ENCODE results near the gene SWSAP1. TPM values are rescaled to one million over a fixed set of nuclear protein-coding genes. Genes with fewer than 3 reads are reported as not detected.
A peak's percentile ranks its signal among the peaks of the same experiment; 100 is the strongest.
"Not testable (repeated sequence)": the region's sequence is repeated elsewhere in the genome, so short reads cannot be mapped to it uniquely, and the experiment has no call there.

Gene SWSAP1
- total and polyA plus RNA-seq, 9 donors = 1.3 to 1.9 (median 1.6) TPM

DNA sequence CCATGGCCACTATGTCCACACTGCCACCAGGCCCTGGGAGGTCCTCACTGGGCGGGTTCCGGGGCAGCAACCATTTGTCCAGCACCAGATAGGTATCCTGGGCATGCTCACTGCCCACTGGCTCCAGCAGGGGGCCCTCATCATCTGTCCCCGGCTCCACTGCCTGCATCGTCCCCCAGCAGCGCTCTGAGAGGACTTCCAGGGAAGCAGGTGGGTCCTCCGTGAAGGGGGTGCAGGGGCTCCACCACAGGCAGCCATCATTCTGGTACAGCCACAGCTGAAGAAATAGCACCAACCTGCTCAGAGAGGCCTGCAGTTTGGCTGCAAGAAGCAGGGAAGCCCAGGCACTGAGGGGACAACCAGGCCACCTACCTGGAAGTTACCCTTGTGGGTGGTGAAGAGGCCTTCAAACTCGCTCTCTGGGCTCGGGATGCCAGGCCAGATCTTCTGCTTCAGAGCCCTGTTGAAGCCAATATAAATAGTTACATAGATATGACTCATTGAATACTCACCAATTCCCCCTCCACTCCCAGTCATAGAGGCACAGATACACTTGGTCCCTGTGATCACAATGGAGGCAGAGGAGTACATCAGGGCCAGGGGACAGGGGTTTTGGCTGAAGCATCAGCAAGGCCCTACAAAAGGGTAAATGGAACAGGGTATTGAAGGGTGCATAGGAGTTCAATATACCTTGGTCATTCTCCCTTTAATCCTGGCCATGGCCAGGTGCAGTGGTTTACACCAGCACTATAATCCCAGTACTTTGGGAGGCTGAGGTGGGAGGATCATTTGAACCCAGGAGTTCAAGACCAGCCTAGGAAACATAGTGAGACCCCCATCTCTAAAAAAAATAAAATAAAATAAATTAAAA, 4.1 kb downstream of the SWSAP1 start:
- DNase-seq = no peak
- Histone ChIP-seq H3K27me3 (ENCODE audit: control insufficient read depth, insufficient read depth, low read length) (peaks cover 23% of the 10 kb centered on the region), H3K4me3 (ENCODE audit: low read length) (no peak overlapping the region), H3K9me3 (replicated peaks; ENCODE audit: control insufficient read depth, low read depth, low read length) (no peaks in the 10 kb centered on the region), H3K27ac (ENCODE audit: low read length) (no peak overlapping the region), H3K36me3 (ENCODE audit: control insufficient read depth, insufficient read depth, low read length) (peaks cover 6% of the 10 kb centered on the region), H3K4me1 (ENCODE audit: control insufficient read depth, insufficient read depth, low read length) (peaks cover 42% of the 10 kb centered on the region)
- 23% methylated on average over 6 of the region's 8 CpGs for WGBS (ENCODE audit: insufficient coverage)

DNA sequence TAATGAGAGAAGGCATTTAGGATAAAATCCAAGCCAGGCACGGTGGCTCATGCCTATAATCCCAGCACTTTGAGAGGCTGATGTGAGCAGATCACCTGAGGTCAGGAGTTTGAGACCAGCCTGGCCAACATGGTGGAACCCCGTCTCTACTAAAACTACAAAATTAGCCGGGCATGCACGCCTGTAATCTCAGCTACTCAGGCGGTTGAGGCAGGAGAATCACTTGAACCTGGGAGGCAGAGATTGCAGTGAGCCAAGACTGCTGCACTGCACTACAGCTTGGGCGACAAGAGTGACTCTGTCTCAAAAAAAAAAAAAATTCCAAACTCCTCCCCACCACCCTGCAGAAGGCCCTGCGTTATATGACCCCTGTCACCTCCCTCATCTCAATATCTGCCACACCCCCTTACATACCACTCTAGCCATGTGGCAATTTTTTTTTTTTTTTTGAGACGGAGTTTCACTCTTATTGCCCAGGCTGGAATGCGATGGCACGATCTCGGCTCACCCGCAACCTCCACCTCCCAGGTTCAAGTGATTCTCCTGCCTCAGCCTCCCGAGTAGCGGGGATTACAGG, 4.9 kb downstream of the SWSAP1 start:
- not testable (repeated sequence) for H3K4me3 ChIP-seq (ENCODE audit: low read length); H3K27ac ChIP-seq (ENCODE audit: low read length); DNase-seq; H3K9me3 ChIP-seq (replicated peaks; ENCODE audit: control insufficient read depth, low read depth, low read length); H3K36me3 ChIP-seq (ENCODE audit: control insufficient read depth, insufficient read depth, low read length)
- H3K4me1 ChIP-seq (ENCODE audit: control insufficient read depth, insufficient read depth, low read length) = peaks cover 44% of the 10 kb centered on the region
- 83% methylated on average over 9 of the region's 14 CpGs for WGBS (ENCODE audit: insufficient coverage)
- peaks cover 31% of the 10 kb centered on the region for H3K27me3 ChIP-seq (ENCODE audit: control insufficient read depth, insufficient read depth, low read length)

DNA sequence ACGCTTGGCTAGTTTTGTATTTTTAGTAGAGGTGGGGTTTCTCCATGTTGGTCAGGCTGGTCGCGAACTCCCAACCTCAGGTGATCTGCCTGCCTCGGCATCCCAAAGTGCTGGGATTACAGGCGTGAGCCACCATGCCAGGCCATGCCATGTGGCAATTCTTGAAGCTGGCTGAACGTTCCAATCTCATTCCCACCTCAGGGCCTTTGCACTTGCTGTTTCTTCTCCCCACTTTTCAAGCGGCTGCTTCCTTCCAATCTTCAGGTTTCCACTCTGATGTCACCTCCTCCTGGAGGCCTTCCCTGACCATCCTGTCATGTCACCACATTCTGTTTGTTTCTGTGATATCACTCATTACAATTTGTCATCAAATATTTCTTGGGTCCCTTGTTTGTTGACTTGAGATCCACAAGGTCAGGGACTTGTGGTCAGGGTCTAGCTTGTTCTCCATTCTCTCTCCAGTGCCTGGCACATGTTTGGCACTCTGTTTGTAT, 5.4 kb downstream of the SWSAP1 start:
- Histone ChIP-seq H3K27me3 (ENCODE audit: control insufficient read depth, insufficient read depth, low read length) (peaks cover 32% of the 10 kb centered on the region), H3K27ac (ENCODE audit: low read length) (no peak overlapping the region), H3K4me3 (ENCODE audit: low read length) (no peak overlapping the region), H3K4me1 (ENCODE audit: control insufficient read depth, insufficient read depth, low read length) (peaks cover 44% of the 10 kb centered on the region), H3K36me3 (ENCODE audit: control insufficient read depth, insufficient read depth, low read length) (peaks cover 6% of the 10 kb centered on the region), H3K9me3 (replicated peaks; ENCODE audit: control insufficient read depth, low read depth, low read length) (no peaks in the 10 kb centered on the region)
- DNase-seq = no peak
- WGBS (ENCODE audit: insufficient coverage) = 94% methylated on average over 6 of the region's 7 CpGs

DNA sequence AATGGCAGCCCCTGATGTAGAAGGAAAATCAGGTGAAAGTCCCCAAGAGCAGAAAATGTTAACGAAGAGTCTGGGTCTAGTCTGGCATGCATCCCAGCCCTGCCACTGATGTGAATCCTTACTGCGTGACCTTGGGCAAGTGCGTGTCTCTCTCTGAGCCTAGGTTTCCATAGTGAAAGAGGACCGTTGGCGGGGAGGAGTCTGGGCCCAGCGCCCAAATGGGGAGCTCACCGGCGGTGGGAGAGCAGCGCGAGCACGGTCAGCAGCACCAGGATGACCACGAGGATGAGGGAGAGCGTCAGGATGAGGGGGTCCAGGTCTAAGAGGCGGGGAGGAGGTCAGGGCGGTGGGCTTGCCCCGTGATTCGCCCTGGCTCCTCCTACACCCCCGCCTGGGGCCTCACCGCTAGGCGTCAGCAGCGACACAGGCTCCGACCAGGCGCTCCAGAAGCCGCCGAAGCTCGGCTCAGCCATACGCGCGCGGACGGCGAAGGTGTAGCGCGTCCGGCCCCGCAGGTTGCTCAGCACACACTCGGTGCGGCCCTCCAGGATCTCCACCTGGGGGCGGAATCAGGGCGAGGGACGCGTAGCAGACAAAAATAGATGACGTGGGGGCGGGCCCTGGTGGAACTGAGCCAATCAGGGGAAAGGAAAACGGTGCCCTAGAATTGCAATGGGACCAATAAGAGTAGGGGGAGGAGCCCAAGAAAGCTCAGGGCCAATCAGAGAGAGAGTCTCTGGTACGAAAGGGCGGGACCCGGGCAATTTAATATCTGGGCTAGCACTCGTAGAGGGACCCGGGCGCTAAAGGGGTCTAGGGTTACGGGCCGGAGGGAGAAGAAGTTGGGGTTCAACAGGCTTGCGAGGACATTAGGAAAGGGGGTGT, 6.4 kb downstream of the SWSAP1 start:
- DNase-seq = peak; percentile 99
- peak overlapping the region; percentile 84 for H3K4me3 ChIP-seq (ENCODE audit: low read length)
- no peaks in the 10 kb centered on the region for H3K9me3 ChIP-seq (replicated peaks; ENCODE audit: control insufficient read depth, low read depth, low read length)
- H3K27ac ChIP-seq (ENCODE audit: low read length) = peak overlapping the region; percentile 84
- peaks cover 32% of the 10 kb centered on the region for H3K27me3 ChIP-seq (ENCODE audit: control insufficient read depth, insufficient read depth, low read length)
- peaks cover 6% of the 10 kb centered on the region for H3K36me3 ChIP-seq (ENCODE audit: control insufficient read depth, insufficient read depth, low read length)
- peaks cover 36% of the 10 kb centered on the region for H3K4me1 ChIP-seq (ENCODE audit: control insufficient read depth, insufficient read depth, low read length)
- 2% methylated on average over 52 of the region's 54 CpGs for WGBS (ENCODE audit: insufficient coverage)

DNA sequence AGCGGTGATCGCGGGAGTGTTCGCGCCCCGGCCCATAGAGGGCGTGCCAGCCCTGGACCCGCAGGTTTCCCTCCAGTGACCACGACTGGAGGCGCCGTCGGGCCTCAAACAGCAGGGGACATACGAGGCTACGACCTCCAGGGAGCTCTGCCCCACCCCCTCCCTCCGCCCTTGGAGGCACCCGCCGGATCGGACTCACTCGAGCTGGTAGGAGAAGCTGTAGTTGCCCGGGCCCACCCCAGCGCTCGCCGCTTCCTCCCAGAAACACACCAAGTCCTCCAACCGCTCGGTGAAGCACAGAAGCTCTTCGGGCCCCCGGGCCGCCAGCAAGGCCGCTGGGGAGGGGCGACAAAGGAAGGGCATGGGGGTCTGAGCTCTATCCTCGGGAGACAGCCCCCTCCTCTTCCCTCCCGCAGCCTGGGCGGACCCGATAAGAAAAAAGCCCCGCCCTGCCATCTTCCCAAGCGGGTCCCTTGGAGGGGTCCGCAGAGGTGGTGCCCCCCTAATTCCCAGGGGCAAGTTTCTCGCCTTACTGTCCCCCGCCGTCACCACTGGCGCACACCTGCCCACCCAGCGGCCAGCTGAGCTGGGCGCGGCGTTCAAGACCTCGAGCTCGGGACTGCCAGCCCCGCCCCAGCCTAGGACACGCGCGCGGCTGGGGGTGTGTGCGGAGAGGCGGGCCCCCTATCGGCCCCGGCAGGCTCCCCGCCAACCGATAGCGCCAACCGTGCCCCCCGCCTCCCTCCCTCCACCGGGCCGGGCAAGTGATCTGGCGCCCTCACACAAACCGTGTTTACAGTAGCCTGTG, 8.6 kb downstream of the SWSAP1 start:
- peak; percentile 39 for DNase-seq
- H3K9me3 ChIP-seq (replicated peaks; ENCODE audit: control insufficient read depth, low read depth, low read length) = no peaks in the 10 kb centered on the region
- H3K27ac ChIP-seq (ENCODE audit: low read length) = no peak overlapping the region
- peaks cover under 1% of the 10 kb centered on the region for H3K36me3 ChIP-seq (ENCODE audit: control insufficient read depth, insufficient read depth, low read length)
- peak overlapping the region; percentile 36 for H3K4me3 ChIP-seq (ENCODE audit: low read length)
- peaks cover 32% of the 10 kb centered on the region for H3K27me3 ChIP-seq (ENCODE audit: control insufficient read depth, insufficient read depth, low read length)
- peaks cover 32% of the 10 kb centered on the region for H3K4me1 ChIP-seq (ENCODE audit: control insufficient read depth, insufficient read depth, low read length)
- under 1% methylated on average over 57 of the region's 65 CpGs for WGBS (ENCODE audit: insufficient coverage)

DNA sequence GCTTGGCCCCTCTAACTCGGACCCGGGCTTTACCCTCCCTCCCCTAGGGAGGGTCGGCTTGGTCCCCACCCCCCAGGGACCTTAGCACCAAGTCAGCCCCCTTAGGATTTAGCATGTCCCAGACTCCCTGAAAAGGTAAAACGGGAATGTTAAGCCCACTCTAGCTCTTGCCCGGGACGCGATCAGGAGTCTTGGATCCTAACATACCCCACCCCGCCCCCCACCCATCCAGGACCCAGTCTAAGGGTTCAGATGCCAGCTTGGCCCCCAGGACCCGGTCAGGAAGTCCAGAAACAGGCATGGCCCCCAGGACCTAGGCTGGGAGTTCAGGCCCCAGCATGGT, 9.2 kb downstream of the SWSAP1 start:
- peaks cover 32% of the 10 kb centered on the region for H3K4me1 ChIP-seq (ENCODE audit: control insufficient read depth, insufficient read depth, low read length)
- no peak overlapping the region for H3K27ac ChIP-seq (ENCODE audit: low read length)
- WGBS (ENCODE audit: insufficient coverage) = 0% methylated on average over 9 of the region's 9 CpGs
- H3K4me3 ChIP-seq (ENCODE audit: low read length) = peak overlapping the region; percentile 36
- H3K36me3 ChIP-seq (ENCODE audit: control insufficient read depth, insufficient read depth, low read length) = no peaks in the 10 kb centered on the region
- H3K27me3 ChIP-seq (ENCODE audit: control insufficient read depth, insufficient read depth, low read length) = peaks cover 32% of the 10 kb centered on the region
- H3K9me3 ChIP-seq (replicated peaks; ENCODE audit: control insufficient read depth, low read depth, low read length) = no peaks in the 10 kb centered on the region
- DNase-seq = no peak

DNA sequence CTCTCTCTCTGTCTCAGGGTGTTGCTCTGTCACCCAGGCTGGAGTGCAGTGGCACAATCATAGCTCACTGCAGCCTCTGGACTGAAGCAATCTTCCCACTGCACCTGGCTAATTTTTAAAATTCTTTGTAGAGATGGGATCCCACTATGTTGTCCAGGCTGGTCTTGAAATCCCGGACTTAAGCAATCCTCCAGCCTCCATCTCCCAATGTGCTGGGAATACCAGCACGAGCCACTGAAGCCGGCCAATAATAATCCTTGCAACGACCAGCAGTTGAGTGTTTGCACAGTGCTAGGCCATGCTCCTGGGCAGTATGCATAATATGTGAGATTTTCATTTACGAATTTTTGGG, 10.3 kb downstream of the SWSAP1 start:
- Histone ChIP-seq H3K27ac (ENCODE audit: low read length) (no peak overlapping the region), H3K9me3 (replicated peaks; ENCODE audit: control insufficient read depth, low read depth, low read length) (no peaks in the 10 kb centered on the region), H3K27me3 (ENCODE audit: control insufficient read depth, insufficient read depth, low read length) (peaks cover 32% of the 10 kb centered on the region), H3K4me3 (ENCODE audit: low read length) (no peak overlapping the region), H3K4me1 (ENCODE audit: control insufficient read depth, insufficient read depth, low read length) (peaks cover 32% of the 10 kb centered on the region), H3K36me3 (ENCODE audit: control insufficient read depth, insufficient read depth, low read length) (no peaks in the 10 kb centered on the region)
- no peak for DNase-seq
- WGBS (ENCODE audit: insufficient coverage) = 43% methylated on average over 1 of the region's 5 CpGs

DNA sequence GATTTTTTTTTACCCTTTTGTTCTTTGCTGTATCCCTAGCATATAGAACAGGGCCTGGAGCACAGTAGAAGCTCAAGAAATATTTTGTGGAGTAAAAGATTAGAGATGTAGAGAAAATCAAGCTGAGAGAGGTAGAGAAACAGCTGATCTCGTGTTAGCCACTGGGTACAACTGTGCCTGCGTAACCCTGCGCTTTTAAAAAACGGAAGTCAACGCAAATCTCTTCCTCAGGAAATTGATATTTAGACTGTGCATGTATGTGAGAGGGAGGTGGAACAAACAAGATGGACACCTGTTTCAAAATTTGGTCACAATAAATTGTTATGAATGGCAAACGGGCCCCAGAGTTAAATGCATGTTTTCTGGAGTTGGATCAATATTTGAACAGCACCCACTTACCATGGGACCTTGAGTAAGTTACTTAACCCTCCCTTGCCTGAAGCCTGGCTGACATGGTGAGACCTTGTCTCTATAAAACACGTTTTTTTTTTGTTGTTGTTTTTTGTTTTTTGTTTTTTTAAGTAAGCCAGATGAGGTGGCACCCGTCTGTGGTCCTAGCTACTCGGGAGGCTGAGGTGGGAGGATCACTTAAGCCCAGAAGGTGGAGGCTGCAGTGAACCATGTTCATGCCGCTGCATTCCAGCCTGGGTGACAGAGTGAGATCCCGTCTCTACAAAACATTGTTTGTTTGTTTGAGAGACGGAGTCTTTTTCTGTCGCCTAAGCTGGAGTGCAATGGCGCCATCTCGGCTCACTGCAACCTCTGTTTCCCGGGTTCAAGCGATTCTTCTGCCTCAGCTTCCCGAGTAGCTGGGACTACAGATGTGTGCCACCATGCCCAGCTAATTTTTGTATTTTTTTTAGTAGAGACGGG, 12.9 kb downstream of the SWSAP1 start:
- Histone ChIP-seq H3K27me3 (ENCODE audit: control insufficient read depth, insufficient read depth, low read length) (peaks cover 20% of the 10 kb centered on the region), H3K4me3 (ENCODE audit: low read length) (no peak overlapping the region), H3K27ac (ENCODE audit: low read length) (no peak overlapping the region), H3K9me3 (replicated peaks; ENCODE audit: control insufficient read depth, low read depth, low read length) (peaks cover 4% of the 10 kb centered on the region), H3K36me3 (ENCODE audit: control insufficient read depth, insufficient read depth, low read length) (no peaks in the 10 kb centered on the region), H3K4me1 (ENCODE audit: control insufficient read depth, insufficient read depth, low read length) (peaks cover 18% of the 10 kb centered on the region)
- DNase-seq = peak; percentile 53
- 73% methylated on average over 15 of the region's 19 CpGs for WGBS (ENCODE audit: insufficient coverage)

DNA sequence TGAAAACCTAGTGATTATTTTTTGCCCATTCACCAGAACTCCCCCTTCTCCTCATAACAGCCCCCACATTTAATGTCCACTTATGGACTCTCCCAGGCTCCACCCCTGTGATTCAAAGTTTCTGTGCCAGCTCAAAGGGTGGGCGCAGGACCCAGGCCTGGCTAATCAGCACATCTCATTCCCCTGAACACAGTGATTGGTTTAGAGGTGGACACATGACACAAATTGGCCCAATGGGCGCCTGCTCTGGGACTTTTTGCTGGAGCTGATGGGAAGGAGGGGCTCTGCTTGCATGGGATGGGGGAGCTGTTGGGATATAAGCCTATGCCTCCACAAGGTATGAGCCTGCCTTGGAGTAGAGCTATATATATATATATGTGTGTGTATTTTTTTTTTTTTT, 15.9 kb downstream of the SWSAP1 start:
- Histone ChIP-seq H3K36me3 (ENCODE audit: control insufficient read depth, insufficient read depth, low read length) (no peaks in the 10 kb centered on the region), H3K27ac (ENCODE audit: low read length) (no peak overlapping the region), H3K9me3 (replicated peaks; ENCODE audit: control insufficient read depth, low read depth, low read length) (peaks cover 4% of the 10 kb centered on the region), H3K4me3 (ENCODE audit: low read length) (no peak overlapping the region), H3K4me1 (ENCODE audit: control insufficient read depth, insufficient read depth, low read length) (no peaks in the 10 kb centered on the region), H3K27me3 (ENCODE audit: control insufficient read depth, insufficient read depth, low read length) (peaks cover 4% of the 10 kb centered on the region)
- no peak for DNase-seq
- 80% methylated on average over 1 of the region's 2 CpGs for WGBS (ENCODE audit: insufficient coverage)
